Mesodermal cell (in vitro differentiated cells): ENCODE results near the gene MAMDC2.

ENCODE experiments used
- H3K27ac ChIP-seq: 2 replicates; pipeline ENCODE4 v1.7.0; 2013; ENCODE audit warnings: mild to moderate bottlenecking, low read depth, low read length, moderate library complexity; ENCODE audit not compliant: severe bottlenecking
- H3K36me3 ChIP-seq: 2 replicates; pipeline ENCODE4 v1.7.1; 2013; ENCODE audit warnings: mild to moderate bottlenecking, low read length, moderate library complexity; ENCODE audit not compliant: control insufficient read depth, insufficient read depth
- H3K4me1 ChIP-seq: one replicate; pipeline ENCODE4 v1.7.1; 2013; ENCODE audit warnings: mild to moderate bottlenecking, low read length; ENCODE audit not compliant: insufficient read depth, control insufficient read depth, poor library complexity, severe bottlenecking
- H3K4me3 ChIP-seq: 2 replicates; pipeline ENCODE4 v1.7.0; 2013; ENCODE audit warnings: low read length, control low read depth, mild to moderate bottlenecking; ENCODE audit not compliant: insufficient read depth, poor library complexity, severe bottlenecking; ENCODE audit errors: extremely low read depth
- H3K9me3 ChIP-seq: 2 replicates; pipeline ENCODE4 v1.7.1; 2013; ENCODE audit warnings: mild to moderate bottlenecking, low read length, moderate library complexity; ENCODE audit not compliant: control insufficient read depth
- WGBS, 2 experiments: methylation state at CpG; one replicate each; pipeline ENCODE4 v1.1.5; 2013; ENCODE audit warnings: missing lambda C conversion rate in 2 of 2; ENCODE audit not compliant: insufficient coverage in 2 of 2; 5-methylcytosine and 5-hydroxymethylcytosine counted together

Gene MAMDC2

GRCh38 chr9:70052768-70053167 is 9.1 kb downstream of the MAMDC2 start:
- Histone ChIP-seq H3K9me3 (peaks cover 8% of the 10 kb centered on the region), H3K27ac (no peak overlapping the region), H3K36me3 (peaks cover 18% of the 10 kb centered on the region), H3K4me1 (peaks cover 9% of the 10 kb centered on the region), H3K4me3 (no peak overlapping the region)
- WGBS, 2 experiments: 93 to 100% methylated on average over 1 of the region's 1 CpG

GRCh38 chr9:70053864-70054263 is 10.2 kb downstream of the MAMDC2 start:
- Histone ChIP-seq H3K27ac (no peak overlapping the region), H3K9me3 (peaks cover 8% of the 10 kb centered on the region), H3K4me1 (peaks cover 9% of the 10 kb centered on the region), H3K36me3 (peaks cover 9% of the 10 kb centered on the region), H3K4me3 (no peak overlapping the region)
- WGBS, 2 experiments: 84 to 93% methylated on average over 2 of the region's 2 CpGs

- Histone ChIP-seq H3K36me3 (peaks cover 3% of the 10 kb centered on the region), H3K4me3 (no peak overlapping the region), H3K27ac (no peak overlapping the region), H3K9me3 (peaks cover 8% of the 10 kb centered on the region), H3K4me1 (peaks cover 9% of the 10 kb centered on the region)
- WGBS, 2 experiments: 100% methylated on average over 1 of the region's 3 CpGs; no CpG with 5 or more reads in 1 of the 2 experiments
These were observed 10.9 kb downstream of the MAMDC2 start for GRCh38 chr9:70054521-70054920.

- Histone ChIP-seq H3K27ac (no peak overlapping the region), H3K4me1 (peaks cover 9% of the 10 kb centered on the region), H3K36me3 (peaks cover 3% of the 10 kb centered on the region), H3K4me3 (no peak overlapping the region), H3K9me3 (peaks cover 8% of the 10 kb centered on the region)
- 100% methylated on average over 1 of the region's 3 CpGs for WGBS, 2 experiments
These were observed 12.0 kb downstream of the MAMDC2 start for GRCh38 chr9:70055406-70056210.

- H3K36me3 ChIP-seq: peaks cover 10% of the 10 kb centered on the region
- H3K4me3 ChIP-seq: no peak overlapping the region
- H3K27ac ChIP-seq: no peak overlapping the region
- peaks cover 8% of the 10 kb centered on the region for H3K9me3 ChIP-seq
- WGBS, 2 experiments: 95 to 97% methylated on average over 6 to 9 of the region's 10 CpGs
- H3K4me1 ChIP-seq: peaks cover 8% of the 10 kb centered on the region
These were observed 12.7 kb downstream of the MAMDC2 start for GRCh38 chr9:70056211-70056944.

GRCh38 chr9:70058569-70059116 is 15.0 kb downstream of the MAMDC2 start:
- Histone ChIP-seq H3K27ac (no peak overlapping the region), H3K36me3 (peaks cover 10% of the 10 kb centered on the region), H3K4me3 (no peak overlapping the region), H3K9me3 (peaks cover 8% of the 10 kb centered on the region), H3K4me1 (no peaks in the 10 kb centered on the region)
- 75% methylated on average over 2 of the region's 3 CpGs; no CpG with 5 or more reads in 1 of the 2 experiments for WGBS, 2 experiments

GRCh38 chr9:70060148-70060882 is 16.7 kb downstream of the MAMDC2 start:
- H3K27ac ChIP-seq: no peak overlapping the region
- no peak overlapping the region for H3K4me3 ChIP-seq
- H3K36me3 ChIP-seq: peaks cover 10% of the 10 kb centered on the region
- H3K4me1 ChIP-seq: no peaks in the 10 kb centered on the region
- peaks cover 8% of the 10 kb centered on the region for H3K9me3 ChIP-seq
- WGBS, 2 experiments: 88 to 100% methylated on average over 3 of the region's 3 CpGs

GRCh38 chr9:70060883-70061507 is 17.3 kb downstream of the MAMDC2 start:
- H3K27ac ChIP-seq: no peak overlapping the region
- peaks cover 10% of the 10 kb centered on the region for H3K36me3 ChIP-seq
- H3K4me1 ChIP-seq: no peaks in the 10 kb centered on the region
- H3K9me3 ChIP-seq: peaks cover 8% of the 10 kb centered on the region
- no peak overlapping the region for H3K4me3 ChIP-seq

GRCh38 chr9:70061776-70062175 is 18.1 kb downstream of the MAMDC2 start:
- Histone ChIP-seq H3K27ac (no peak overlapping the region), H3K4me3 (no peak overlapping the region), H3K9me3 (peaks cover 5% of the 10 kb centered on the region), H3K4me1 (no peaks in the 10 kb centered on the region), H3K36me3 (peaks cover 10% of the 10 kb centered on the region)
- 89 to 90% methylated on average over 1 of the region's 1 CpG for WGBS, 2 experiments

- Histone ChIP-seq H3K36me3 (peaks cover 10% of the 10 kb centered on the region), H3K4me3 (no peak overlapping the region), H3K27ac (no peak overlapping the region), H3K4me1 (no peaks in the 10 kb centered on the region), H3K9me3 (no peaks in the 10 kb centered on the region)
- WGBS, 2 experiments: no CpG with 5 or more reads among the region's 1 CpG
These were observed 20.8 kb downstream of the MAMDC2 start for GRCh38 chr9:70064496-70064895.
